Esophagus muscularis mucosa (tissue), 4 donors: ENCODE data around the gene CTNNA2. TPM values are rescaled to one million over a fixed set of nuclear protein-coding genes. Genes with fewer than 3 reads are reported as not detected.

ENCODE experiments used
- DNase-seq: peaks from one replicate; pipeline ENCODE4 v3.0.0-alpha.2; 2017; ENCODE audit errors: extremely low spot score
- H3K27ac ChIP-seq, 4 donors: fragments of 200-600 bp; sonication (generic); replicated peaks in 1 of 4; 1 replicate in 3 of 4; 2 replicates in 1 of 4; pipeline ENCODE4 v1.5.1; 2016 to 2019; ENCODE audit warnings: mild to moderate bottlenecking in 1 of 4
- H3K27me3 ChIP-seq, 4 donors: fragments of 200-600 bp; sonication (generic); one replicate each; pipeline versions ENCODE4 v1.5.1 to v1.6.0; 2016 to 2019
- H3K36me3 ChIP-seq, 4 donors: fragments of 200-600 bp; sonication (generic); one replicate each; pipeline ENCODE4 v1.5.1; 2016 to 2019
- H3K4me1 ChIP-seq, 4 donors: fragments of 200-600 bp; sonication (generic); one replicate each; pipeline ENCODE4 v1.5.1; 2016 to 2019
- H3K4me3 ChIP-seq, 4 donors: fragments of 200-600 bp; sonication (generic); 1 replicate in 2 of 4; 2 replicates in 2 of 4; pipeline ENCODE4 v1.5.1; 2016 to 2019; ENCODE audit warnings: mild to moderate bottlenecking in 4 of 4, moderate library complexity in 1 of 4
- H3K9me3 ChIP-seq, 4 donors: fragments of 200-600 bp; sonication (generic); 1 replicate in 3 of 4; 2 replicates in 1 of 4; pipeline ENCODE4 v1.5.1; 2016 to 2019
- CTCF ChIP-seq, 3 experiments: fragments of 200-600 bp in 2 of 3; fragments of 450-650 bp in 1 of 3; sonication (generic) in 2 of 3; IDR thresholded peaks; one replicate each; pipeline ENCODE4 v1.5.1; 2017 to 2019; ENCODE audit warnings: antibody characterized with exemption in 3 of 3, mild to moderate bottlenecking in 2 of 3, moderate library complexity in 1 of 3
- EP300 ChIP-seq: sonication (generic); formaldehyde crosslinking; IDR thresholded peaks from one replicate; pipeline ENCODE4 v1.6.1; 2017; ENCODE audit warnings: antibody characterized with exemption
- POLR2A ChIP-seq: fragments of 450-650 bp; IDR thresholded peaks from one replicate; pipeline ENCODE4 v1.6.1; 2017; ENCODE audit warnings: antibody characterized with exemption, moderate library complexity, mild to moderate bottlenecking, low read depth
- POLR2AphosphoS5 ChIP-seq, 2 donors: sonication (generic); formaldehyde crosslinking; IDR thresholded peaks; one replicate each; pipeline ENCODE4 v1.6.1; 2017; ENCODE audit warnings: antibody characterized with exemption in 2 of 2
- WGBS: methylation state at CpG from one replicate; pipeline ENCODE4 v1.1.5; 2018; 5-methylcytosine and 5-hydroxymethylcytosine counted together
- intact Hi-C: fragments of 100-400 bp; cut with DNase I; formaldehyde crosslinking; loops from one replicate; pipeline ENCODE4 v1.15.1; 2023
- total RNA-seq, 4 donors: library from RNA; depleted of rRNA; stranded (reverse); fragments of >200 nt; gene quantifications; one replicate each; pipeline versions ENCODE4 v1.1.0 to v1.2.1, GENCODE V29; 2016

CTNNA2 gene
- total RNA-seq, 4 donors from 2014 or later: 0.42 to 2.5 (median 1.1) TPM

- intact Hi-C loops: no loop called here
- TF ChIP-seq EP300: no peak
- TF ChIP-seq CTCF (IDR thresholded peaks at IDR 0.05): no peak
- TF ChIP-seq POLR2A: no peak
- no peak for TF ChIP-seq POLR2AphosphoS5 (IDR thresholded peaks at IDR 0.05)
- peak; percentile 10 for DNase-seq
- no peaks in the 10 kb centered on the region for H3K27me3 ChIP-seq
- H3K9me3 ChIP-seq: no peaks in the 10 kb centered on the region
- no peaks in the 10 kb centered on the region for H3K36me3 ChIP-seq
- H3K4me3 ChIP-seq: no peak overlapping the region
- H3K4me1 ChIP-seq: no peaks in the 10 kb centered on the region
- H3K27ac ChIP-seq: no peak overlapping the region
- WGBS: 82% methylated on average over 5 of the region's 5 CpGs
Measured at GRCh38 chr2:80258341-80258740, 745.5 kb downstream of the CTNNA2 start.

DNA sequence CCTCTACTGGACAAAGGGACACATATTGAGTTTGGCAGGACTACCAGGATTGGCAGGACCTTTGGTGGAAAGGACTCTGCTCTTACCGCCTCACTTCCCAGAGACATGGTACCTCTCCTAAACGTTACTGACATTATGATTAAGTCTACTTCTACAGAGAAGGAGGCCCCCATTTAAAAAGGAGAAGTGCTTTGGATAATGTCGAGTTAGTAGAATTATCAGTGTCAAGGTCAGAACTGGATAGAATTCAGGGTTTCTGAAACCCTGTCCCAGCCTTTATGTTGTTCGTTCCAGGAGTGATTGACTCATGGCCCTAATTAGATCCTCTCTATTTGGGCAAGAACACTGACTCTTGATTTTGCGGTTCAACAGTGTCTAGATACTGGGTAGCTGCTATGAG lies 745.9 kb downstream of the CTNNA2 start:
- Histone ChIP-seq H3K4me3 (no peak overlapping the region), H3K4me1 (no peaks in the 10 kb centered on the region), H3K27me3 (no peaks in the 10 kb centered on the region), H3K27ac (no peak overlapping the region), H3K9me3 (no peaks in the 10 kb centered on the region), H3K36me3 (no peaks in the 10 kb centered on the region)
- no peak for TF ChIP-seq EP300
- no peak for TF ChIP-seq POLR2AphosphoS5 (IDR thresholded peaks at IDR 0.05)
- no peak for TF ChIP-seq POLR2A
- TF ChIP-seq CTCF (IDR thresholded peaks at IDR 0.05): no peak
- 92% methylated on average over 5 of the region's 5 CpGs for WGBS
- DNase-seq: peak; percentile 75
- intact Hi-C loops: no loop called here

GRCh38 chr2:80259292-80259691 lies 746.4 kb downstream of the CTNNA2 start:
- no peaks in the 10 kb centered on the region for H3K4me1 ChIP-seq
- H3K36me3 ChIP-seq: no peaks in the 10 kb centered on the region
- no peak for DNase-seq
- no peak overlapping the region for H3K4me3 ChIP-seq
- no peaks in the 10 kb centered on the region for H3K27me3 ChIP-seq
- TF ChIP-seq EP300 (no peak), POLR2AphosphoS5 (IDR thresholded peaks at IDR 0.05) (no peak), CTCF (IDR thresholded peaks at IDR 0.05) (no peak), POLR2A (no peak)
- H3K27ac ChIP-seq: no peak overlapping the region
- WGBS: 79% methylated on average over 3 of the region's 3 CpGs
- intact Hi-C loops: no loop called here
- no peaks in the 10 kb centered on the region for H3K9me3 ChIP-seq

GRCh38 chr2:80266231-80266630 lies 753.4 kb downstream of the CTNNA2 start:
- intact Hi-C loops: no loop called here
- H3K27ac ChIP-seq: no peak overlapping the region
- 92% methylated on average over 6 of the region's 6 CpGs for WGBS
- TF ChIP-seq CTCF (IDR thresholded peaks at IDR 0.05) (no peak), POLR2AphosphoS5 (IDR thresholded peaks at IDR 0.05) (no peak), EP300 (no peak), POLR2A (no peak)
- no peaks in the 10 kb centered on the region for H3K4me1 ChIP-seq
- DNase-seq: no peak
- H3K4me3 ChIP-seq: no peak overlapping the region
- no peaks in the 10 kb centered on the region for H3K27me3 ChIP-seq
- no peaks in the 10 kb centered on the region for H3K9me3 ChIP-seq
- no peaks in the 10 kb centered on the region for H3K36me3 ChIP-seq

GRCh38 chr2:80269806-80270205 lies 757.0 kb downstream of the CTNNA2 start:
- intact Hi-C loops: no loop called here
- no peaks in the 10 kb centered on the region for H3K27me3 ChIP-seq
- no peak for DNase-seq
- WGBS: 93% methylated on average over 5 of the region's 5 CpGs
- no peaks in the 10 kb centered on the region for H3K4me1 ChIP-seq
- TF ChIP-seq POLR2AphosphoS5 (IDR thresholded peaks at IDR 0.05) (no peak), CTCF (IDR thresholded peaks at IDR 0.05) (no peak), POLR2A (no peak), EP300 (no peak)
- no peaks in the 10 kb centered on the region for H3K36me3 ChIP-seq
- H3K27ac ChIP-seq: no peak overlapping the region
- no peaks in the 10 kb centered on the region for H3K9me3 ChIP-seq
- no peak overlapping the region for H3K4me3 ChIP-seq
